HG02981 (cell line): ENCODE measurements around the gene NFE2L1.
"Not testable (repeated sequence)": the region's sequence is repeated elsewhere in the genome, so short reads cannot be mapped to it uniquely, and the experiment has no call there.

Experiments used
- ATAC-seq: cut with Tn5 transposase; IDR thresholded peaks from one replicate; pipeline ENCODE4 v1.9.1; 2021; ENCODE audit warnings: mild to moderate bottlenecking, moderate library complexity; ENCODE audit not compliant: unreplicated experiment

Gene NFE2L1

DNA sequence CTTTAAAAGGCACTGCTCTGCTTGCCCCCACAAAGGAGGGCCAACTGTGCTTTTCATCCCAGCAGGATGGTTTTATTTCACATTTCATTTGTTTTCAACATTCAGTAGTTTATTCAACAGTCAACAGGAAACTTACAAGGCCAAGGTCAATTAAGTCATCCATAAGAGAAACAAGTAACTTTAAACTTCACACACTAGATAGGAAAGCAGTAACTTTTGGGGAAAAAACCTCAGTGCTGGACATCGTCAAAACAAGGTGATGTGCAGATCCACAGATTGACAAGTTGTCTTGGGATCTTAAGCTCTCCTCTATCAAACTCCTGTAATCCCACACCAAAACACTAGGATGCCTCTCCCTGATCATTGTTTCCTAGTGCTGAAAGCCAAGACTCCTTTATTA is 18.5 kb downstream of the NFE2L1 start:
- ATAC-seq, result no peak

DNA sequence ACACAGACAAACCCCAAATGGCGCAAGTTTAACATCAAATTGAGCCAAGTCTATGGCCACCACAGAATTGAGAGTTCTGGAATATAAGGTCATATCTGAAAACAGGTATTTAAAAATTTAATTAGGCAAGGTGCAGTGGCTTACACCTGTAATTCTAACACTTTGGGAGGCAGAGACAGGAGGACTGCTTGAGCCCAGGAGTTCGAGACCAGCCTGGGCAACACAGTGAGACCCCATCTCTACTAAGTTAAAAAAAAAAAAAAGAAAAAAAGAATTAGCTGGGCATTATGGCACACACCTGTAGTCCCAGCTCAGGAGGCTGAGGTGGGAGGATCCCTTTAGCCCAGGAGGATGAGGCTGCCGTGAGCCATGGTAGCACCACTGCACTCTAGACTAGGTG is 19.1 kb downstream of the NFE2L1 start:
- ATAC-seq, result no peak

DNA sequence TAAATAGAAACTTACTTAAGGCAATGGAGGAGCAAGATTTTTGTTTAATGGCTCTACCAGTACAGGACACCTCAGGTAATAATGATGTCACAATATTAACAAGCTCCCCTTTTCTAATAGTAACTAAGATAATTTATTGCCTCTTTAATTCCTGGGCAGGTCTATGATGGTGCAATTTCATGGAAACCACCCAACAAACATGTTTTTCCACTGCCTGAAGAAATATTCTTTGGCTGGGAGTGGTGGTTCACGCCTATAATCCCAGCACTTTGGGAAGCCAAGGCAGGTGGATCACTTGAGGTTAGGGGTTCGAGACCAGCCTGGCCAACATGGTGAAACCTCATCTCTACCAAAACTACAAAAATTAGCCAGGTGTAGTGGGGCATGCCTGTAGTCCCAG is 19.6 kb downstream of the NFE2L1 start:
- ATAC-seq, result not testable (repeated sequence)

DNA sequence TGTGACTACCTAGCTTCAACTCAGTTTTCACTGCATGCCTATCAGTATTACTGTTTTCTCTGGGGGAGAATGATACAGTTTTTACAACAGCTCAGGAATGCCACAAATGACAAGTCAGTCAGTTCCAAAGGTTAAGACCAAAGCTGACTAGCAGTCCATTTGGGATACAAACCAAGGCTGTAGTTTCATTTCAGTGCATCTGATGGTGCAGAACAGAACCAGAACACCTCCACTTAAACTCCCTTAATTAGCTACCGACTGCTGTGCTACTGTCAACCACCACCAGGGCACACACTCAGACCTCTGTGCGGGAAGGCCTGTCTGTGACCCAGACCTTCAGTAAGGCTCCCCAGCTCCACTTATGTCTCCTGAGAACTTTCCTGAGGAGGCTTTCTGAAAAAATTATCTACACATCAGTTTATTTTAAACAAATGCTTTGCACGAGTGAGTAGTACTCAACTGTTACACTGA is 20.4 kb downstream of the NFE2L1 start:
- ATAC-seq, result no peak

DNA sequence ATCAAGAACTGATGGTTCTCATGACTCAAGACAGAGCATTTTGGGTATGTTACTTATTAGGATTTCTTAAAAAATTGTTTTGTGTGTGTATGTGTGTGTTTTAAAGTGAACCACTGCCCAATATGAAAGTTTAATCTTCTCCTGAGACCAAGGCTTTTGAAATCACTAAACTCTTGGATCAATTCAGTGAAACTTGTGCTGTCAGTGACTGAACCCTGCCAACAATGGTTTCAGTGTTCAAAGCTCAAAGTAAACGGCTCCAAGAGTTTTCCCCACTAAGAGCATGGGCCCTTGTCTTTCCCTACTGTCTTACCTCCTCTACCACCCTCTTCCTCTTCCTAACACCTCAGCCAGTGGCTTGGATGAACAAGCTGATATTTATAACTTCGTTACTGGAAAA is 22.0 kb downstream of the NFE2L1 start:
- ATAC-seq, result no peak

DNA sequence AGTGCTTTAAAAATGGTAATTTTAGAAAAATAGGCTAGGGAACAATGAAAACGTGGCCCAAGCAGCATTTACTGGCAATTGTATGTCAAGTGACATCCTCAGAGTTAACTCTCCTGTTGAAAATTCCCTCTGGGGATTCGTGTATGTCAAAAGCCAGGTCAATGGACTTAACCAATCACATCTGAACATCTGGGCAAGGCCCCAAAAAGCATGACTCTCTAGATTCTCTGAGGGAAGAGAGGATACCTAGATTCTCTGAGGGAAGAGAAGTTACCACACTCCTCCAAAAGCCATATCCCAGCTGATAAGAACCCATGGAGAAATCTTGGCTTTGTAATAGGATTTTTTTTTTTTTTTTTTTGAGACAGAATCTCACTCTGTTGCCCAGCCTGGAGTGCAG is 23.5 kb downstream of the NFE2L1 start:
- ATAC-seq, result no peak

DNA sequence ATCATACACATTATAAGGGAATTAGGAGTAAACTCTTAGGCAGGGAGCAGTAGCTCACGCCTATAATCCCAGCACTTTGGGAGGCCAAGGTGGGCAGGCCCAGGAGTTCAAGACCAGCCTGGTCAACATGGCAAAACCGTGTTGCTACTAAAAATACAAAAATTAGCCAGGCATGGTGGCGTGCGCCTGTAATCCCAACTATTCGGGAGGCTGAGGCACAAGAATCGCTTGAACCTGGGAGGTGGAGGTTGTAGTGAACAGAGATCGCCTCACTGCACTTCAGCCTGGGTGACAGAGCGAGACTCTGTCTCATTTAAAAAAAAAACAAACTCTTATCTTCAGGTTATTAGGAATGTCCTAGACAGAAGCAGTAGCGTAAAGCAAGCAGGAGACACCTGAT is 24.7 kb downstream of the NFE2L1 start:
- not testable (repeated sequence) for ATAC-seq

DNA sequence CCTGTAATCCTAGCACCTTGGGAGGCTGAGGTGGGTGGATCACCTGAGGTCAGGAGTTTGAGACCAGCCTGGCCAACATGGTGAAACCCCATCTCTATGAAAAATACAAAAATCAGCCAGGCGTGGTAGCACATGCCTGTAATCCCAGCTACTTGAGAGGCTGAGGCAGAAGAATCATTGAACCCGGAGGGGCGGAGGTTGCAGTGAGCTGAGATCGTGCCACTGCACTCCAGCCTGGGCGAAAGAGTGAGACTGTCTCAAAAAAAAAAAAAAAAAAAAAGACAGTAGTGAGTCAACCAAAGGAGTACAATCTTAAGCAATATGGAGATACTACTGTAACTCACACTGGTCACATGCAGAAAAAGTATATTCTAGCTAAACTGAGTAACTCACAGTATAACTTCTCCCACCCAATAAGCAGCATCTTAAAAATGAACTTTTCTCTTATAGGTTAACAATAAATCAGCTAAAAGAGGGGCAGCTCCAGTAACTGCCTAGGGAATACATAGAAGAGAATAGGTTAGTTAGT is 25.5 kb downstream of the NFE2L1 start:
- not testable (repeated sequence) for ATAC-seq

DNA sequence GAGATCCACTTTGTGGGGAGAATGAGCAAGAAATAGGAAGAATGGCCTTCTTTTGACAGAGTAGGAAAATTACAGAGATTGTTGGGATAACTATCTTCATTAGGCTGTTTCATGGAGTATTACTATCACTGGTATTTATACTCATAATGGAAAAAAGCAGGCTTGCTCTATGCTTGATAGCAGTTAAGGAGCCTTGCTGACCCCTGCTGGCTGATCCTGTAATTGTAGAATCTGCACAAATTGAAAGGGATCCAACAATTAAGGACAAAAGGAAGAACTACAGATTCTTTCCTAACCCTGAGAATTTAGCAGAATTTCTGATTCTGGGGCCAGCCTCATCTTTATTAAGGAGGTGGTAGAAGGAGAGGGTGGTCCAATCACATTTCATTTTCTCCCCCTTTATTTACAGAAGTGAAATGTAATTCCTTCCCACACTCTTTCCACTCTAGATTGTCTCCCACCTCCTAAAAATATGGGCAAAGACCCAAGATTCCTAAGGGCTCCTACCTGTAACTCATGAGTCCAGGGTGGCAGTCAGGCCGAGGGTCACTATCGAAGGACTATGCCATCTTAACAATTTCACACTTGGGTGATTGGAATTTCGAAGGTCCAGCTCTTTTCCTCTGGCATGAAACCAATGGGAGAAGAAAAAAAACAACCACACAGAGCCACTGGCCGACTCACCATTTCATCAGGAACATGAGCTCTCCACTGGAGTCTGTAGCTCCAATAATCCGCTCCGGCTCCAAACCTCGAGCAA is 26.3 kb downstream of the NFE2L1 start:
- no peak for ATAC-seq

DNA sequence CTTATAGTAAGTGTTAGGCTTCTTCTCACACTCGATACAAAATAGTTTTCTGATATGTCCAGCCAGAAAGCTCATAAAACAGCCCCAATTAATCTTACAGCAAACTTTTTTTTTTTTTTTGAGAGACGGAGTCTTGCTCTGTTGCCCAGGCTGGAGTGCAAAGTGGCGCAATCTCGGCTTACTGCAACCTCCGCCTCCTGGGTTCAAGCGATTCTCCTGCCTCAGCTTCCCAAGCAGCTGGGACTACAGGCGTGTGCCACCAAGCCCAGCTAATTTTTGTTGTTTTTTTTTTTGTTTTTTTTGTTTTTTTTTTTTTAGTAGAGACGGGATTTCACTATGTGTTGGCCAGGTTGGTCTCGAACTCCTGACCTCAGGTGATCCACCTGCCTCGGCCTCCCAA is 29.0 kb downstream of the NFE2L1 start:
- not testable (repeated sequence) for ATAC-seq

DNA sequence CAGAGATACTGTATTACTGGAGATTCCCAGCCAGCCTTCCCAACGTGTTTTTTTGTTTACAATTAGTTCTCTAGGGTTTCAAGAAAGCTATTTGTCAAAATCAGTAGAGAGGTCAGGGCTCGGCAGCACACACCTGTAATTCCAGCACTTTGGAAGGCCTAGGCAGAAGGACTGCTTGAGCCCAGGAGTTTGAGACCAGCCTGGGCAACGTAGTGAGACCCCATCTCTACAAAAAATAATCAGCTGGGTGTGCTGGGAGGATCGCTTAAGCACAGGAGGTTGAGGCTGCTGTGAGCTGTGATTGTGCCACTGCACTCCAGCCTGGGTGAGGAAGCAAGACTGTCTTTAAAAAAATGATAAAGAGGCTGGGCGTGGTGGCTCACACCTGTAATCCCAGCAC is 33.7 kb downstream of the NFE2L1 start:
- no peak for ATAC-seq

DNA sequence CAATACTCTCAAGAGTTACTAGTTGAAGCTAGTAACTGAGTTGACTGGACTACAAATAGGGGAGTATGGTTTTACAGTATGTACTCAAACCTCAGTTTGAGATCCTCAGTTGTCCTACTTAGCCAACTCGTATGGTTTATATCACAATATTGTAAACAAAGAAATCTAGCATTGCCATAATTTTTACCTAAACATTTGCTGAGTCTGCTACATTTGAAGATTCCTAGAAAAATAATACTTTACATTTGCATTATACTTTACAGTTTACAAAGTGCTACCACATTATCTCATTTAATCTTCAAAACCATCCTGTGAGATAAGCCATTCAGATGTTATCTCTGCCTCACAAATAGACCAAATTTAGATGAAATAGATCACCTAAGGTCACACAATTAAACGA is 36.8 kb downstream of the NFE2L1 start:
- no peak for ATAC-seq

DNA sequence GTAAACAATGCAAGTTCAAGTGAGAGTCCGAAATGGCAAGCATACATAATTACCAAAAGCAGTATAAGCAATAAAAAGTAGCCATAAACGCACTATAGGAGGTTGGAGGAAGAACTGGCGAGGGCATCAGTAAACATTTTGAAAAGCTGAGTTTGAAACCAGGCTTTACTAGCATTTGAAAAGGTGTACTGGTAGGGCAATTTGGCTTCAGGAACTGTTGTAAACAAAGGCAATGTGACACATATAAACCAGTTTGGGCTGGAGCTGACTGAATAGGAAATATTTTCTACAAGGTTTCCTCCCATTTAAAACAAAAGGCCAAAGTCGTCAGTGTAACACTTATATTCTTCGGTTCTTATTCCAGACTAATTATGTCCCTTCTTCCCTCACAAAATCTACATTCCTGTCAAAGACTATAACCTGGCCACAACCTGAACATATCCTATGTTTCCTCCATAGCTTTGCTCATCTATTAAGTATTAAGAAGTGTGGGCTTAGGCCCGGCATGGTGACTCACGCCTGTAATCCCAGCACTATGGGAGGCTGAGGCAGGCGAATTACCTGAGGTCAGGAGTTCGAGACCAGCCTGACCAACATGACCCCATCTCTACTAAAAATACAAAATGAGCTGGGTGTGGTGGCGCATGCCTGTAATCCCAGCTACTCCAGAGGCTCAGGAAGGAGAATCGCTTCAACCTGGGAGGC is 45.3 kb downstream of the NFE2L1 start:
- ATAC-seq, result no peak

DNA sequence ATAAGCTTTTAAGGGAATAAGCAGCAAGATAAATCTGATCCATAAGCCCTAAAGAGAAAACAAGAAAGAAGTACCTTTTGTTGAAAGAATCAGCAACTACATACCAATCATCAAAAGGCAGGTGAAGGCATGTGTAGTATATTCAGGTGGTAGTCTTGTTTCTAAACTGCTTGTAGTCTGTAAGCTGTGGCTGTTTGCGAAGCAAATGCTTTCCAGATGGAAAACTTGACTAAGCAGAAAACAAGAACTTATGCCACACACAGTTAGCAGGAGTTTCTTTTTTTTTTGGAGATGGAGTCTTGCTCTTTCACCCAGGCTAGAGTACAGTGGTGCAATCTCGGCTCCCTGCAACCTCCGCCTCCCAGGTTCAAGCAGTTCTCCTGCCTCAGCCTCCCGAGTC is 47.5 kb downstream of the NFE2L1 start:
- no peak for ATAC-seq

DNA sequence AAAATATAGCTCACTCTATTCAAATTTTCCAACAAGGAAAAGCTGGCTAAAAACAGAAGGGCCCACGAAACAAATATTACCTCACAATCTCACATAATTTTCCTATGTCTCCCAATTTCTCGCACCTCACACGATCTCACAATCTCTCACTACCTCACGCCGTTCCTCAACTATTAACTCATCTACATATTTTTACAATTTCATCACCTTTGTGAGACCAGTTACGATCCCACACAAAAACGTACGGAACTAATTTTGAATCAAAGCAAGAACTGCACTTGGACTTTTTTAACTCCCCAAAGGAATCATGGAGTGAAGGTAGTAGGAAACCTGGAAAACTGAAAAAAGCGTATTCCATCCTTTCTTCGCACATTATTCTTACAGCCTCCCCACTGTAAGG is 52.0 kb downstream of the NFE2L1 start:
- no peak for ATAC-seq

DNA sequence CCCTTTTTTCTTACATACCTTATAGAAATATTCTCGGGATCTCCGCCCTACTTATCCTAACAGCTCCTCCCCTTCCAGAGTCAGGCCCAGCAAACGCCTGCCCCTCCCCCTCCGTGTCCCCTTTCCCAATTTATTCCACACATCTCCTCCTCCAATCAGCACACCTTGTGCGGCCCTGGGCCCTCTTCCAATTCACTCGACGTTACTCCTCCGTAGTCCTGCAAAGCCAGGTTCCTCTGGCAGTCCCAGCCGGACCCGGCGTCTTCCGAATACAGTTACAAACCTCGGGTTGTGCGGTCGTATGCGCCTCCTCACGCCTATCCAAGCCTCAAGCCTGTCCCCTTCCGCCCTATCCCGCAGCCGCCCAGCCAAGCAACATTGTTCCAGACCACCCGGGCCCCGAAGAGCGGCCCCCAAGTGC is 52.4 kb downstream of the NFE2L1 start:
- ATAC-seq, result peak; percentile 11

DNA sequence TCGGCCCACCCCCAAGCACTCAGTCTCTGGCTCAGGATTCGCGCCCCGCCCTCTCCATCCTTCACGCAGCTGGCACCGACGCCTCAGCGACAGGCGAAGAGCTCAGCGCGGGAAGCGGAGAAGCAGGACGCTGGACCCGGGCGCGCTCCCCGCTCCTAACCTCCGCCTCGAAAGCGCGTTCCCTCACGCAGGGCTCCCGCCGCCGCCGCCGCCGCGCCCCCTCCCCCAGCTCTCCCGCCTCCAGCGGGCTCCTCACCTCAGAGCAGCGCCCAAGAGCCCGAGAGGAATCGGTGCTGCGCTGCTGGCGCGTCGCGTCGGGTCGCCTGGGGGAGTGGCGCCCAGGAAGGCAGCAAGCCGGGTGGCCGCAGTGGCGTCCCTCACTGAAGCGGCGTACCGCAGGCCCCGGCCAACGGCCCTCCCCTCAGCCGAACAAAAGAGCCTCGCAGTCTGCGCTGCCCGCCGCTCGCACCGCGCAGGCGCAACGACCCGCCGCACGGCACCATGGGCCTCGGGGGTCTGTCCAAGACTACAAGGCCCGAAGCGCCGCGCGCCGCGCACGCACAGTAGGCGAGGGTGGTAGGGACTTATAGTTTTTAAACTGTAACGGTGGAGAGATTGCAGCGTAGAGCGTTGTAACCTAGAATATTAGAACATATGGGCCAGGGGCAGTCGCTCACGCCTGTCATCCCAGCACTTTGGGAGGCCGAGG is 53.0 kb downstream of the NFE2L1 start, which contains the start of gene CBX1:
CBX1 (minus strand) TSS at position 467 of the 709 bp plus-strand sequence. CDS start 24,474 bp downstream, outside the sequence.
- peak; percentile 88 for ATAC-seq

DNA sequence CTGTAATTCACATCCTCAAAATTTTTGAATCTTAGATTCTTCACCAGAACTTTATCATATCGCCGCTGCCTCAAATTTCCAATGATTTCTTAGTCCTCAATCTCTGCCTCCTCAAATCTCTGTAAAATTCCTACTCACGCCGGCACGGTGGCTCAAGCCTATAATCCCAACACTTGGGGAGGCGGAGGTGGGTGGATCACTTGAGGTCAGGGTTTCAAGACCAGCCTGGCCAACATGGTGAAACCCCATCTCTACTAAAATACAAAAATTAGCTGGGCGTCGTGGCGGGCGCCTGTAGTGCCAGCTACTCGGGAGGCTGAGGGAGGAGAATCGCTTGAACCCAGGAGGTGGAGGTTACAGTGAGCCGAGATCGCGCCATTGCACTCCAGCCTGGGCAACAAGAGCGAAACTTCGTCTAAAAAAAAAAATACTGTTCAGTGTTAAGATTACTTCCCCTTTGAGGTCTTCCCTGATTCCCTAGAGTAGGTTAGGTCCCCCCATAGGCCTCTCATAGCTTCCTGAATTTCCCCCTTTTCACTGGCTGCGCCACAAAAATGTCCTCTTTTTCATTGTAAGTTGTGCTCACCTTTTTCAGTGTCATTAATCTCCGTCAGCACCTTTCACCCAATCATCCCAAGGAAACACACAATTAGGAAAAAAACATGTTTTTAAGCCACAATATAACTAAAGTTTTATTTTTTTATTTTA is 54.0 kb downstream of the NFE2L1 start:
- no peak for ATAC-seq

DNA sequence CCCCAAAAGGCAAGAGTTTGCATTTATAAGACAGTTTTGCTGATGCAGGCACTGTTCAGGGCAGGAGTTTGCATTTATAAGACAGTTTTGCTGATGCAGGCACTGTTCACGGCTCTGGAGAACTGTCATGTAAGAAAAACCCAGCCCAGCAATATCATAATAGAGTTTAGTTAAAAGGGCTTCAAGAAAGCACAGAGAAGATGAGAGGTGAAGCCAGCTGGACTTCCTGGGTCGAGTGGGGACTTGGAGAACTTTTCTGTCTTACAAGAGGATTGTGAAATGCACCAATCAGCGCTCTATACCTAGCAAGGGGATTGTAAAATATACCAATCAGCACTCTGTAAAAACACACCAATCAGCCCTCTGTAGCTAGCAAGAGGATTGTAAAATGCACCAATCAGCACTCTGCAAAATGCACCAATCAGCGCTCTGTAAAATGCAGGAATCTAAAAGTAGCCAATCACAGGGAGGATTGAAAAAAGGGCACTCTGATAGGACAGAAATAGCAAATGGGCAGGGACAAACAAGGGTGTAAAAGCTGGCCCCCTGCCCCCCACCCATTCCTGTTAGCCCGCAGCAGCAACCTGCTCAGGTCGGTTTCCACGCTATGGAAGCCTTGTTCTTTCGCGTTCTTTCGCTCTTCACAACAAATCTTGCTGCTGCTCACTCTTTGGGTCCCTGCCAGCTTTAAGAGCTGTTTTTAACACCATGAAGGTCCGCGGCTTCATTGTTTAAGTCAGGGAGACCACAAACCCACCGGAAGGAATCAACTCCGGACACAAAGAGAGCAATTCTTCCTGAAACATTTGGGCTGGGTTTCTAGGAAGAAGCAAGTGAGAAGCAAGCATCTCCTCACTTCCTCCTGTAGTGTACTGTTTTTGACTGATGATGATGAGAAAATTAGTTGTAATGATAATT is 54.9 kb downstream of the NFE2L1 start:
- ATAC-seq, result no peak

DNA sequence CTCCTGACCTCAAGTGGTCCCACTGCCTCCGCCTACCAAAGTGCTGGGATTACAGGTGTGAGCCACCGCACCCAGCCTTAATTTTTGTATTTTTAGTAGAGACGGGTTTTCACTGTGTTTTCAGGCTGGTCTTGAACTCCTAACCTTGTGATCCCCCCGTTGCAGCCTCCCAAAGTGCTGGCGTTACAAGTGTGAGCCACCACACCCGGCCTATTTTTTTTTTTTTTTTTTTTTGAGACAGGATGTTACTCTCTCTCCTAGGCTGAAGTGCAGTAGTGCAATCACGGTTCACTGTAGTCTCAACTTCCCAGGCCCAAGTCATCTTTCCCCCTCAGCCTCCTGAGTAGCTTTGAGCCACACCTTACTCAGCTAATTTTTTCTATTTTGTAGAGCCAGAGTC is 56.3 kb downstream of the NFE2L1 start:
- ATAC-seq, result no peak
